ENCODE results near the gene OR6N1. TPM values are rescaled to one million over a fixed set of nuclear protein-coding genes. Genes with fewer than 3 reads are reported as not detected.

The OR6N1 gene
- total and polyA plus RNA-seq, 8 donors: not detected

DNA sequence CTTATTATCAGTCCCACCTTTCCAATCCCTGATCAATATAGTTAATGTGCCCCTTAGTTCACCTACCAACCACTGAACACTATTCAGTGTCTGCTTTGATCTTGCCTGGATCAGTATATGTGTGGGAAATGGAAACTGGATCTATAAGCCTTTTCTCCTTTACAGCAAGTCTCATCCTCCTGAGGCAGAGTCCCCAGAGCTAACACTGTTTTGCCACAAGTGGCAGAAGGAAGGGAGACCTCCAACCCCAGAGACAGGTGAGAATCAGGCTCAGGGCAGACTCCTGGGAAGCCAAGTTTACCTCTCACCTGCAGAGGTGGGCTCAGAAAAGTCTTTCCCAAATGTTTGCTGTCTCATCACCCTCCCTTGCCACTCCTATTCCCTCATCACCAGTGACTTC lies 9.1 kb upstream of the OR6N1 start, which contains the start of gene OR6N2:
OR6N2 (minus strand) TSS at position 101 of the 400 bp plus-strand sequence. CDS start 3,569 bp downstream, outside the sequence.
- no peak within 1 kb of the TSS for H3K4me3 ChIP-seq
- no peak for FAIRE-seq
- TF ChIP-seq, protein P1, sequence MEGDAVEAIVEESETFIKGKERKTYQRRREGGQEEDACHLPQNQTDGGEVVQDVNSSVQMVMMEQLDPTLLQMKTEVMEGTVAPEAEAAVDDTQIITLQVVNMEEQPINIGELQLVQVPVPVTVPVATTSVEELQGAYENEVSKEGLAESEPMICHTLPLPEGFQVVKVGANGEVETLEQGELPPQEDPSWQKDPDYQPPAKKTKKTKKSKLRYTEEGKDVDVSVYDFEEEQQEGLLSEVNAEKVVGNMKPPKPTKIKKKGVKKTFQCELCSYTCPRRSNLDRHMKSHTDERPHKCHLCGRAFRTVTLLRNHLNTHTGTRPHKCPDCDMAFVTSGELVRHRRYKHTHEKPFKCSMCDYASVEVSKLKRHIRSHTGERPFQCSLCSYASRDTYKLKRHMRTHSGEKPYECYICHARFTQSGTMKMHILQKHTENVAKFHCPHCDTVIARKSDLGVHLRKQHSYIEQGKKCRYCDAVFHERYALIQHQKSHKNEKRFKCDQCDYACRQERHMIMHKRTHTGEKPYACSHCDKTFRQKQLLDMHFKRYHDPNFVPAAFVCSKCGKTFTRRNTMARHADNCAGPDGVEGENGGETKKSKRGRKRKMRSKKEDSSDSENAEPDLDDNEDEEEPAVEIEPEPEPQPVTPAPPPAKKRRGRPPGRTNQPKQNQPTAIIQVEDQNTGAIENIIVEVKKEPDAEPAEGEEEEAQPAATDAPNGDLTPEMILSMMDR (IDR thresholded peaks at IDR 0.05): no peak
- H3K27me3 ChIP-seq: no peaks in the 10 kb centered on the region
- DNase-seq: no peak
- no peak within 1 kb of the TSS for H3K27ac ChIP-seq
- H3K4me1 ChIP-seq: no peaks in the 10 kb centered on the region
- H3K9me3 ChIP-seq: no peaks in the 10 kb centered on the region
- H3K36me3 ChIP-seq: no peaks in the 10 kb centered on the region
- ATAC-seq: no peak
- intact Hi-C loops (cut with DNase I): no loop called here

DNA sequence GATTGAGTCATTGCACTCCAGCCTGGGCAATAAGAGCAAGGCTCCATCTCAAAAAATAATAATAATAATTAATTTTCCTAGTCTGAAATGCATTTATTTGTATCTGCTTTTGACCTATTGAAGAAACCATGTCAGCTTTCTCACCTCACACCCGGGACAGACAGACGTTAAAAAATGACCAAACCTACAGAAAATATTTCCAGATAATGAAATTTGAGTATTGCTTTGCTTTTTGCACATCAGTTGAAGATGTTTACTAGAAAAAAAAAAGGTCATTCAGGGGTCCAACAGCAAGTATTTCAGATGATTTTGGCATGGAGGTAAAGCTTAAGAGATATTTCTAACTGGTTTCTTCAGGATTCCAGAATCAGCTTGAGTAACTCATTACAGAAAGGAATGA lies 17.6 kb downstream of the OR6N1 start, which contains the start of gene OR6K6:
OR6K6 (plus strand) TSS at position 301 of the 400 bp plus-strand sequence. CDS start 168 bp downstream, outside the sequence.
- no peaks in the 10 kb centered on the region for H3K9me3 ChIP-seq
- H3K27ac ChIP-seq: no peak within 1 kb of the TSS
- DNase-seq: no peak
- no peak within 1 kb of the TSS for H3K4me3 ChIP-seq
- no peaks in the 10 kb centered on the region for H3K36me3 ChIP-seq
- FAIRE-seq: no peak
- intact Hi-C loops (cut with DNase I): no loop called here
- no peaks in the 10 kb centered on the region for H3K4me1 ChIP-seq
- TF ChIP-seq, protein P1 (IDR thresholded peaks at IDR 0.05): no peak
- ATAC-seq: no peak
- H3K27me3 ChIP-seq: no peaks in the 10 kb centered on the region
- WGBS, 2 donors: 61 to 65% methylated on average over 2 of the region's 2 CpGs

DNA sequence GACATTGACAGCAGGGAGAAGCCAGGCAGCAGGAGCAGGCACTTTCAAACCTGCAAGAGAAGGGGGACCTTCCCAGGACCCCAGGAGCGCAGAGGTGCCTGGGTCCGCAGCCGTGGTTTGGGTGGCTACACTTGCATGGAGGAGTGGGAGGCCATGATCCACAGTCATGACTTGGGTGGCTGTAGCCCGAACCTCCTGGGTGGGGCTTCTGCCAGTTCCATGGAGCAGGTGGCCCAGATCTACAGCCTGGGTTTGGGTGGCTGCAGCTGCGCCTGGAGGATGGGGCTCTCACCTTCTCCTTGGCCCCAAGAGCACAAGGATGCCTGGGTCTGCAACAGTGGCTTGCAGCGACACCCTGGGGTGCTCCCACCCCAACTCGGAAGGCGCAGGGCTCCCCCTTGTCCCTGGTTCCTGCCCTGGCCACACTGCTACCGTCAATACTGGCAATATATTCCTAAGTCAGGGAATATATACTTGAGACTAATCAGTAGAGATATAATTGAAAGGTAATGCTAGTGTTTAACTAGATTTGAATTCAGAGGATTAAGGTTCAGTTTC lies 19.8 kb downstream of the OR6N1 start:
- H3K4me3 ChIP-seq: no peak overlapping the region
- no peaks in the 10 kb centered on the region for H3K36me3 ChIP-seq
- intact Hi-C loops (cut with DNase I): no loop called here
- no peak for FAIRE-seq
- no peaks in the 10 kb centered on the region for H3K4me1 ChIP-seq
- WGBS, 2 donors: 78 to 83% methylated on average over 9 of the region's 9 CpGs
- H3K27me3 ChIP-seq: no peaks in the 10 kb centered on the region
- no peak for ATAC-seq
- H3K9me3 ChIP-seq: no peaks in the 10 kb centered on the region
- TF ChIP-seq, protein P1 (IDR thresholded peaks at IDR 0.05): no peak
- peak in 1 of 6 donors; percentile 38 for DNase-seq
- H3K27ac ChIP-seq: no peak overlapping the region

DNA sequence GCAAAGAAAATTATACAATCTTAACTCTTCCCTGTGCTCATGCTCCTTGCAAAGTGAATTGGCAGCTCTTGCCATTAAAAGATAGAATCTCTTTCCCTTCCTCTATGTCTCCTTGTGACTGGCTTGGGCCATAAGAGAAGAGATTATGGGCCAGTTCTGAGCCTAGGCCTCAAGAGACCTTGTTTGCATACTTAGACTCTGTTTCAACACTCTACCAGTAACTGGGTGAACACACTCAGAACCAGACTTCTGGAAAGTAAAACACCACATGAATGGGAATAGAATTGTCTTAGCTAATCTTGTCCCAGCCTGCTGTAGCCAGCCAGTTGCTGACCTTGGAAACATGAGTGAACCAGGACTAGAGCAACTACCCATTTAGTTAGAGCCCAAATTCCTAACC lies 36.1 kb downstream of the OR6N1 start:
- intact Hi-C loops (cut with DNase I): no loop called here
- H3K4me1 ChIP-seq: no peaks in the 10 kb centered on the region
- no peak overlapping the region for H3K27ac ChIP-seq
- no peaks in the 10 kb centered on the region for H3K36me3 ChIP-seq
- H3K4me3 ChIP-seq: no peak overlapping the region
- ATAC-seq (no peak), FAIRE-seq (no peak), DNase-seq (no peak)
- TF ChIP-seq, protein P1 (IDR thresholded peaks at IDR 0.05): no peak
- no peaks in the 10 kb centered on the region for H3K27me3 ChIP-seq
- H3K9me3 ChIP-seq: no peaks in the 10 kb centered on the region

DNA sequence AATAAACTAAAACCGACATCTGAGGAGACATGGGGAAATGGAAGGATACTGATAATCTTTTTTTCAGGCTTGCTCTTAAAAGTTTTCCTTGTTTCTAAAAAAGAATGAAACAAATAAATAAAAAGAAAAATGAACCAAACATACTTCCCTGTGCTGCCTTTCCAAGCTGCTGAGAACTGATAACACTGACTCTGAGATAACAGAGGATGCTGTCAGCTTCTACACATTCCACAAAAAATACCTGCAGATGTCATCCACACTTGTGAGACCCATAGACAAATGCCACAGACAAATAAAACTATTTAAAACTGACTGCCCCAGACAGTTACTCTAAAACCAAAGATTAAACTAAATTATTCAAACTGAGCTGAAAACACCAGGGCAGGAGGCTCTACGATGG lies 39.5 kb downstream of the OR6N1 start:
- Histone ChIP-seq H3K27me3 (peaks cover 0 to 1% (median 0%) of the 10 kb centered on the region in 4 donors), H3K27ac (no peak overlapping the region), H3K36me3 (no peaks in the 10 kb centered on the region), H3K4me3 (no peak overlapping the region), H3K9me3 (no peaks in the 10 kb centered on the region), H3K4me1 (no peaks in the 10 kb centered on the region)
- ATAC-seq (no peak), FAIRE-seq (no peak), DNase-seq (no peak)
- intact Hi-C loops (cut with DNase I): no loop called here
- TF ChIP-seq, protein P1 (IDR thresholded peaks at IDR 0.05): no peak
- WGBS, 2 donors: 32 to 33% methylated on average over 2 of the region's 2 CpGs
